Measurements from ENCODE around the gene DPF3. TPM values are rescaled to one million over a fixed set of nuclear protein-coding genes. Genes with fewer than 3 reads are reported as not detected.

DPF3 gene
- total and polyA plus RNA-seq, 2 donors from 2014 or later: 2.3 to 2.8 TPM

DNA sequence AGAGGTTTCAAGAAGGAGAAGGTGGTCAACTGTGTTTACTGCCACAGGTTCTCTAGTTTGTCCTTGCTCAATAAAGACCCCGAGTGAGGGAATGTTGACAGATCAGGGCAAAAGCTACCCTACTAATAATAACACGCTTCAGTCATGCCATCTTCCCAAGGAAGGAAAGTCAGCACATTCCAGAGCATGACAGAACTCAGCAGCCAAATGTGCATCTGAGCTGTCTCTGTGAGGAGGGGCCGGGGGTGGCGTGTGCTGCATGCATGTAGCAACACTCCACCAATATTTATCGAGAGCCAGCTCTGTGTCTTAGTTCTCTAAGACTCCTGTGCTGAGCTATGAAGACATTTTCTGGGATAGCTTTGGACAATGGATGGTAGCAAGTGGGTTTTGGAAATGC is 260.4 kb downstream of the DPF3 start:
- TF ChIP-seq, protein P1, sequence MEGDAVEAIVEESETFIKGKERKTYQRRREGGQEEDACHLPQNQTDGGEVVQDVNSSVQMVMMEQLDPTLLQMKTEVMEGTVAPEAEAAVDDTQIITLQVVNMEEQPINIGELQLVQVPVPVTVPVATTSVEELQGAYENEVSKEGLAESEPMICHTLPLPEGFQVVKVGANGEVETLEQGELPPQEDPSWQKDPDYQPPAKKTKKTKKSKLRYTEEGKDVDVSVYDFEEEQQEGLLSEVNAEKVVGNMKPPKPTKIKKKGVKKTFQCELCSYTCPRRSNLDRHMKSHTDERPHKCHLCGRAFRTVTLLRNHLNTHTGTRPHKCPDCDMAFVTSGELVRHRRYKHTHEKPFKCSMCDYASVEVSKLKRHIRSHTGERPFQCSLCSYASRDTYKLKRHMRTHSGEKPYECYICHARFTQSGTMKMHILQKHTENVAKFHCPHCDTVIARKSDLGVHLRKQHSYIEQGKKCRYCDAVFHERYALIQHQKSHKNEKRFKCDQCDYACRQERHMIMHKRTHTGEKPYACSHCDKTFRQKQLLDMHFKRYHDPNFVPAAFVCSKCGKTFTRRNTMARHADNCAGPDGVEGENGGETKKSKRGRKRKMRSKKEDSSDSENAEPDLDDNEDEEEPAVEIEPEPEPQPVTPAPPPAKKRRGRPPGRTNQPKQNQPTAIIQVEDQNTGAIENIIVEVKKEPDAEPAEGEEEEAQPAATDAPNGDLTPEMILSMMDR (IDR thresholded peaks at IDR 0.05; ENCODE audit: borderline replicate concordance, extremely low read depth, insufficient read depth): no peak
- H3K27me3 ChIP-seq (ENCODE audit: control insufficient read depth, insufficient read depth, low read length): no peaks in the 10 kb centered on the region
- FAIRE-seq (no peak), DNase-seq (no peak)
- no peak overlapping the region for H3K27ac ChIP-seq (ENCODE audit: low read depth in 2 of 2, low read length in 2 of 2)
- H3K4me1 ChIP-seq (ENCODE audit: control insufficient read depth in 2 of 3, insufficient read depth in 2 of 3, low read depth in 1 of 3, low read length in 3 of 3): no peaks in the 10 kb centered on the region
- no peak overlapping the region for H3K4me3 ChIP-seq (ENCODE audit: low read length in 3 of 3)
- intact Hi-C loops (cut with DNase I): no loop called here
- no peaks in the 10 kb centered on the region for H3K36me3 ChIP-seq (ENCODE audit: control insufficient read depth in 2 of 3, insufficient read depth in 3 of 3, low read length in 3 of 3)
- no peaks in the 10 kb centered on the region for H3K9me3 ChIP-seq (ENCODE audit: control insufficient read depth in 2 of 3, insufficient read depth in 1 of 3, low read length in 3 of 3)
- no peak overlapping the region for H3K9ac ChIP-seq (ENCODE audit: low read length in 3 of 3)

DNA sequence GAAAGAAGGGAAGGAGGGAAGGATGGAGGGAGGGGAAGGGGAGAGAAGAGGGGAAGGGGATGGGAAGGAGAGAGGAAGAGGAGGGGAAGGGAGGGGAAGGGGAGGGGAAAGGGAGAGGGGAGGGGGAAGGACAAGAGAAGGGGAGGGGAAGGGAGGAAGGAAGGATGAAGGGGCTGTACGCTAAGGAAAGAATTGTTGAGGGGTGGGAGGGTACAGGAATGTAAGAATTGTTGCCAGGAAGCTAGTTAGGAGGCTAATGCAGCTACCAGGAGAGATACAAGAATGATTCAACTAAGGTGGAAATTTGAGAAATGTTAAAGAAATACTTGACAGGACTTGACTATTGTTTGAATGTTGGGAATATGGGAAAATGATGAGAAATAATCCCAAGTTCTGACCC is 261.2 kb downstream of the DPF3 start:
- no peaks in the 10 kb centered on the region for H3K9me3 ChIP-seq (ENCODE audit: control insufficient read depth in 2 of 3, insufficient read depth in 1 of 3, low read length in 3 of 3)
- TF ChIP-seq, protein P1 (IDR thresholded peaks at IDR 0.05; ENCODE audit: borderline replicate concordance, extremely low read depth, insufficient read depth): no peak
- H3K4me1 ChIP-seq (ENCODE audit: control insufficient read depth in 2 of 3, insufficient read depth in 2 of 3, low read depth in 1 of 3, low read length in 3 of 3): no peaks in the 10 kb centered on the region
- no peak overlapping the region for H3K4me3 ChIP-seq (ENCODE audit: low read length in 3 of 3)
- H3K9ac ChIP-seq (ENCODE audit: low read length in 3 of 3): no peak overlapping the region
- intact Hi-C loops (cut with DNase I): no loop called here
- no peaks in the 10 kb centered on the region for H3K27me3 ChIP-seq (ENCODE audit: control insufficient read depth, insufficient read depth, low read length)
- no peaks in the 10 kb centered on the region for H3K36me3 ChIP-seq (ENCODE audit: control insufficient read depth in 2 of 3, insufficient read depth in 3 of 3, low read length in 3 of 3)
- H3K27ac ChIP-seq (ENCODE audit: low read depth in 2 of 2, low read length in 2 of 2): no peak overlapping the region
- DNase-seq (no peak), FAIRE-seq (no peak)

DNA sequence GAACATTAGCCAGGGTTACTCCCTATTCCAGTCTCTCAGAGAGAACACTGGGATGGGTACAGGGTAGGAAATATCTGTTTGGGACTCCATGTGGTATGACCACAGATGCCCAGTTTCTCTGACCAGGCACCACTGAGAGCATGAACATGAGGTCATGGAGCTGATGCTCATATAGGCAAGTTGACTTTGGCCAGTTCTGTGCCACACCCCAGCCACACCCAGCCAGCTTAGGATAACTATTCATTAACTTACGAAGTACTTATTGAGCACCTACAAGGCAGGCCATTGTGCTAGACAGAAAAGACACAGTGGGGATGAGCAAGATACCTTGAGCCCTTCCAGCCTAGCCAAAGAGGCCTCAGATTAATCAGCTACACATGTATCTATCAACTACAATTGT is 262.5 kb downstream of the DPF3 start:
- FAIRE-seq (no peak), DNase-seq (no peak)
- Histone ChIP-seq H3K4me1 (ENCODE audit: control insufficient read depth in 2 of 3, insufficient read depth in 2 of 3, low read depth in 1 of 3, low read length in 3 of 3) (no peaks in the 10 kb centered on the region), H3K27ac (ENCODE audit: low read depth in 2 of 2, low read length in 2 of 2) (no peak overlapping the region), H3K36me3 (ENCODE audit: control insufficient read depth in 2 of 3, insufficient read depth in 3 of 3, low read length in 3 of 3) (no peaks in the 10 kb centered on the region), H3K4me3 (ENCODE audit: low read length in 3 of 3) (no peak overlapping the region), H3K27me3 (ENCODE audit: control insufficient read depth, insufficient read depth, low read length) (no peaks in the 10 kb centered on the region), H3K9ac (ENCODE audit: low read length in 3 of 3) (no peak overlapping the region), H3K9me3 (ENCODE audit: control insufficient read depth in 2 of 3, insufficient read depth in 1 of 3, low read length in 3 of 3) (no peaks in the 10 kb centered on the region)
- intact Hi-C loops (cut with DNase I): no loop called here
- TF ChIP-seq, protein P1 (IDR thresholded peaks at IDR 0.05; ENCODE audit: borderline replicate concordance, extremely low read depth, insufficient read depth): no peak

DNA sequence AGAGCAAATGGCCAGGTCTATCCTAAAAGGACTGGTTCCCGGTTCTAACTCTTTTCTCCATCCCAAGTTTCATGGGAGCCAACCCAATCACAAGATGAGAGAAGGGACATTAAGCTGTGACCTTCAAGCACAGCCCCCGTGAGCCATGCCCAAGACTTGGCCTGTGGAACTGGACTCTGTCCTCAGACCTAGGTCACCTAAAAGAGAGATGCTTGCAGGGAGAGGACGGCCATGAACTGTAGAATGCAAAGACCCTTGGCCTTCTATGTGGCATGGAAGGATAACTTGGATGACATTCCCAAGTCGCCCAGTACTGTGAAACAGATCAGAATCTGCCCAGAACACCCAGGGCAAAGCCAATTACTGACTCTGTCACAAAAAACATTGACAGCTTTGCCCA is 263.5 kb downstream of the DPF3 start:
- H3K4me1 ChIP-seq (ENCODE audit: control insufficient read depth in 2 of 3, insufficient read depth in 2 of 3, low read depth in 1 of 3, low read length in 3 of 3): no peaks in the 10 kb centered on the region
- FAIRE-seq (no peak), DNase-seq (no peak)
- no peaks in the 10 kb centered on the region for H3K36me3 ChIP-seq (ENCODE audit: control insufficient read depth in 2 of 3, insufficient read depth in 3 of 3, low read length in 3 of 3)
- no peak overlapping the region for H3K27ac ChIP-seq (ENCODE audit: low read depth in 2 of 2, low read length in 2 of 2)
- H3K9ac ChIP-seq (ENCODE audit: low read length in 3 of 3): no peak overlapping the region
- TF ChIP-seq, protein P1 (IDR thresholded peaks at IDR 0.05; ENCODE audit: borderline replicate concordance, extremely low read depth, insufficient read depth): no peak
- H3K27me3 ChIP-seq (ENCODE audit: control insufficient read depth, insufficient read depth, low read length): no peaks in the 10 kb centered on the region
- no peaks in the 10 kb centered on the region for H3K9me3 ChIP-seq (ENCODE audit: control insufficient read depth in 2 of 3, insufficient read depth in 1 of 3, low read length in 3 of 3)
- intact Hi-C loops (cut with DNase I): no loop called here
- H3K4me3 ChIP-seq (ENCODE audit: low read length in 3 of 3): no peak overlapping the region
